Hematopoietic multipotent progenitor cell (in vitro differentiated cells): Measurements from ENCODE around the gene FCRL6. TPM values are rescaled to one million over a fixed set of nuclear protein-coding genes. Genes with fewer than 3 reads are reported as not detected.

Experiments
- DNase-seq, 3 donors: peaks; one replicate each; pipeline ENCODE4 v3.0.0-alpha.2; 2011 to 2015; ENCODE audit warnings: low read depth in 2 of 3, low spot score in 2 of 3
- total RNA-seq: library from RNA; depleted of rRNA; stranded (reverse); fragments of >200 nt; gene quantifications from one replicate; pipeline ENCODE4 v1.2.3, GENCODE V29; 2012

The FCRL6 gene, protein sequence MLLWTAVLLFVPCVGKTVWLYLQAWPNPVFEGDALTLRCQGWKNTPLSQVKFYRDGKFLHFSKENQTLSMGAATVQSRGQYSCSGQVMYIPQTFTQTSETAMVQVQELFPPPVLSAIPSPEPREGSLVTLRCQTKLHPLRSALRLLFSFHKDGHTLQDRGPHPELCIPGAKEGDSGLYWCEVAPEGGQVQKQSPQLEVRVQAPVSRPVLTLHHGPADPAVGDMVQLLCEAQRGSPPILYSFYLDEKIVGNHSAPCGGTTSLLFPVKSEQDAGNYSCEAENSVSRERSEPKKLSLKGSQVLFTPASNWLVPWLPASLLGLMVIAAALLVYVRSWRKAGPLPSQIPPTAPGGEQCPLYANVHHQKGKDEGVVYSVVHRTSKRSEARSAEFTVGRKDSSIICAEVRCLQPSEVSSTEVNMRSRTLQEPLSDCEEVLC
- total RNA-seq: under 0.01 TPM

DNA sequence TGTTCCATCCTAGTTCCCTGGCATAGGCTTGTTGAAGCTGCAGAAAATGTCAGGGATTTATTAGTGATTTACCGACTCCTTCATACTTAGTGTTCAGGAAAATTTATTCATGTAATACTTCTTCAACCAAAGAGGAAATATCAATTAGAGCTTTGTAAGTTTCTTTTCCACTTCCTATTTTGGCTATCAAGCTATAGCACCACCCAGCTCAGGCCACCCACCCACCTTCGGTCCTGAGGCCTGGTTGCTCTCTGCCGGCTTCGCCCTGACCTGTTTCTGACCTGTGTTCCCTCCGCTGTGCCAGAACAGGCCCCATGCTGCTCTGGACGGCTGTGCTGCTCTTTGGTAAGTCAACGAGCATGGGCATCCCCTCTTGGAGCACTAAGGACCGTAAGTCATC lies at the start of gene FCRL6:
FCRL6 (plus strand) TSS at position 250 of the 400 bp plus-strand sequence; CDS start at position 315, 65 bp downstream.
- no peak for DNase-seq

DNA sequence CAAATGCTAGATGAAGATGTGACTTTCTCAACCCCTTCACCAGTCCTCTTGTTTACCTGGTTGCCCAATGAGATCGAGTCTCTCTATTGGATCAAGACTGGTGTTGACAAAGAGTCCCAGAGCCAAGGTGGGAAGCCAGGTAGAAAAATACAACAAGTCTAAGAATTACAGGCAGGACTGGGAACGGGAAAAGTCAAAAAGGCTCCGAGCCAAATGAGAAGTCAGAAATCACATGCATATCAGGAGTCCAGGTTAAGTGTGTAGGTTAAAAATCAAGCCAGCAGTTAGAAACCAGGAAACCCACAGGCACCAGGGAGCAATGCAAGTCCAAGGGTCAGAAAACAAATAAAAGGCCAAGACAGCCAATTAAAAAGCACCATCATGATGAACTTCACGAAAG lies 48.8 kb upstream of the FCRL6 start:
- no peak for DNase-seq

DNA sequence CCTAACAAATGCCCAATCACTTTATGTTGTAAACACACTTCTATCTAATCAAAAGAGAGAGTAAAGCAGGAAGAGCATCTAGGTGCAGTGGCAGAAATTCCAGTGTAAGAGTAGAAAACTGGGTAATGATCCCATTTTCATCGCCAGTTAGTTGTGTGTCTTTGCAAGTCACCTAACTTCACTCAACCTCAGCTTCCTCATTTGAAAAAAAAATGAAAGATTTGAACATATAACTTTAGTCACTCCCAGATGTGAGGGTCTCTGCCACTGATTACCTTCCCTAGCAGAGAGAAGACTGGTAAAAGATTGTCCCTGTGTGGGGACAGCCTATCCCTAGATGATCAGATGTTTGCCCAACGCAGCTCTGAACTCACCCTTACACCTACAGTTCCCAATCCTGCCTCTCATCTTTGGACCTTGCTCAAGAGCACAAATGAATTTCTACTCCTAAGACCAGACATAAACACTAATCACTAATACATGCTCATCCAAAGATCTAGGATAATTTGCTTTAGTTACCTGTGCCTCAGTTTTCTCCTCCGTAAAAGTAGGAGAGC lies 46.6 kb upstream of the FCRL6 start:
- peak in 1 of 3 donors; percentile 37 for DNase-seq

DNA sequence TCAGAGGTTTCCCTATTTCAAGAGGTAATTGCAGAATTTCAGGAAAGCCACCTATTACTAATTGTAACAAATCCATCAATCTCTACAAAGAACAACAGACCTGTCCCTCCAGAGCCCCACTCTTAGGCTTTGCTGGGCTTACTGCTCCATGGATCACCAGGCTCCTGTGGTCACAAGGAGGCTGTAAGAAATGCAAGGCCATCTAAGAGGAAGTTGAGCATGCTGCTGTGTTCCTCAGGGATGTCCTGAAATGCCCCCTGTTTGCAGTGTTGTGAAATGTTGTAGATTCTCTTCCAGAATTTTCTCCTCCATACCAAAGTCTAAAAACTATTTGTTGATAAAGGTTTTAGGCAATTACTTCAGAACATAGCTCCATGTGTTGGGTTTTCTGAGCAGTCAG lies 45.8 kb upstream of the FCRL6 start:
- peak in 1 of 3 donors; percentile 39 for DNase-seq

DNA sequence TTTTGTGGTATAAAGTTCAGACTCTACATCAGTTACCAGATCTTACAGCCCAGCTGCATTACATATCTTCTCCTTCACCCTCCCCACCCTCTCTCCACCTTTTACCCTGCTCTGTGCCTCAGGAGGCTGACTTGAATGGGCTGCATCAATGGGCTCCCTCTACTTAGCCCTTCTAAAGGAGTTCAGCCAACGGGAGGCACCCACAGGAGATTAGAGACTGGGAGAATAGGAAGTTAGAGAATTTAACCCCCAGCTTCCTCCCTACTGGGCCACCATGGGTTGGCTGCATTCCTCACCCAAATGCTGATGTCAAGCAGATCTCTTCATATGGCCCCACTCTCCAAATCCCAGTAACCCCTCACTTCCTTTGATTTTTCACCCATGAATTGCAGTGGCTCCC lies 38.5 kb upstream of the FCRL6 start:
- no peak for DNase-seq

DNA sequence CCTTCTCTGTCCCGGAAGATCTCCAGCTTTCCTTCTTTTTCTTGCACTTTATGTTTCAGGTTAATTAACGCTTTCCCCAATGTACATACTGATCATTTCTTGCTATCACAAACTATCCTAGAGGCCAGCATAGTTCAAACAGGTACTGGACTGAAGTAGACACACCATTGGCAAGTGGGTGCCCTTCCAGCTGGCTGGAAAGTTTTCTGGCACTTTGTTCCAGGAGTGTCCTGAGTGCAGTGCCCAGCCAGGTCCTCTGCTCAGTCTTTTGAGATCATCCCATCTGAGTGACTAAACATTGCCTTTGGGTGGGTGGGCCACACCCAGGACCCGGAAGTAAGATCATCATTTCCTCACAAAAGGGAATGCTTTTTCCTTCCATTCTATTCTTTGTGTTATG lies 36.4 kb upstream of the FCRL6 start:
- DNase-seq: no peak

DNA sequence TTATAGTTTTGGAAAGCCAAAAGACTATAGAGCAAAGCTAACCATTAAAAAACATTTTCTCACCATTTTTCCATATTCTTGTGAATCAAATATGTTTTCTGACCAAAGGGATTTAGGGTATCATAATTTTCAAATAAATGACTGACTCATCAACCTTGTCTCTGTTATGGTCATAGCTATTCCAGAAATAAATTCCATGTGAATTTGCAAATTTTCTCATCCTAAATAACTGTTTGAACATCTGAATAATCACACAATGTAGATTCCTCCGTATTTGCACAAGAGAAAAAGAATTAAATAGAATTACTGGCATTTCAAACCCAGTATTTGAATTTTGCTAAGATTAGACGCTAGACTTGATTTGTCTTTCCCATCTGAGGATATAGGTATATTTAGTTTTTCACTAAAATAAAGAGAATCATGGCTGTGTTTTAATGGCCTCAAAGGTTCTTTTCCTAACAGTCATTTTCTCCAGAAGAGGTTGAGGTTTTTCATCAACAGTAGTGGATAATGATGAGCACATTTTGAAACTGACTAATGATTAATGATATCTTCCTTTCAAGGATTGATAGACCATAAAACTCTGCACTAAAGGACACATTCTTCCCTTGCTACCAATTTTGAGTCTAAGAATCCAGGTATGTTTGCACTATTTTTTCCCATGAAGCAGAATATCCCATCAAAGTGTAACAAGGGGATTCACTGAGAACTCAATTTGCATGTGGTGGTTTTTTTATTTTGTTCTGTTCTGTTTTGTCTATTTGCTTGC lies 30.8 kb upstream of the FCRL6 start:
- DNase-seq: no peak

DNA sequence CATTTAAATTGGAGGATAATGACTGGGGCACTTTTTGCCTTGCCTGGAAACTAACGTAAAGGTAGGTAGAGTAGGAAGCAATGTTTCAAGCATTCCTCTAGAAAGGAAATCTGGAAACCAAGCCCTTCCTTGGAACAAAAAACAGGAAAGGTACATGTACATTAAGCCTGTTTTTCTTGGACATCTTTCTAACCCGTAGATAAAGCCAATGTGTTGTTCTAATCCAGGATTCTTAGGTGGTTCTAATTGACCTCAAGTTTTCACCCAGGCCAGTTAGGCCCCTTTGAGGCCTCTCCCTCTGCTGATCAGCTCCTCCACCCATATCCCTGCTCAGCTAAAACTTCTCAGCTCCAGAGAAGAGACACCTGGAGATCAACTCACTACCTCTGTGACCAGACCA lies 27.7 kb upstream of the FCRL6 start:
- DNase-seq: no peak

DNA sequence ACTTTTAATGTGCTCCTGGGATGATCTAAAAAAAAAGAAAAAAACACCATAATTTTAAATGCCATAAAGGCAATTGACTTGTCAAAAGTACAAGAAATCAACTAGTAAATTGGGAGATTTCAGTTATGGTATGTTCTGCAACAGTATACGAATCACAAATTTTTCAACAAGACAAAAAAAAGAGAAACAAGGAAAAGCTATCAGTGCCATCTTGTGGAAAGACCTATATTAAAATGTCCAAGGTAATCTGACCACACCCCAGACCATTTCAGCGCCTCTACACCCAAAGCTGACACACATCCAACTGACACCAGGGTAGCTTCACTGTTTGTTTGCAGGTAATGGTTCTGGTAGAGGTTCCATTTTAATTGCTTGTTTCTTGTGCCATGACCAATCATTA lies 26.4 kb upstream of the FCRL6 start:
- DNase-seq: peak in 1 of 3 donors; percentile 23

DNA sequence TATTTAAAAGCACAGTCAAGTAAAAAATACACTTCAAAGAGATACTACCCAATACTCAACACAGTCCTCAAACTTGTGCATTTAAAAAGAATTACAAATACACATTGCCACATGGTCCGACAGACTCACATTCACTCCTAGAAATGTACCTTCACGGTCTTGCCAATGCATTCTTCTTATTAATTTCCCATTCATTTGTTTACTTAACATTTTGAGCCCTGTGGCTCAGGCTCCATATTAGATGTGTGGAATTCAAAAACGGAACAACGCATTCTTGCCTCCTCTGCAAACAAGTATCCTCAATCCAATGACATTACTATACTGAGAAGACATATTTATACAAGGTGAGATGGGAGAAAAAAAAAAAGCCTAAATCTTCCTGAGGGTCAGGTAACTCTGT lies 23.9 kb upstream of the FCRL6 start:
- no peak for DNase-seq

DNA sequence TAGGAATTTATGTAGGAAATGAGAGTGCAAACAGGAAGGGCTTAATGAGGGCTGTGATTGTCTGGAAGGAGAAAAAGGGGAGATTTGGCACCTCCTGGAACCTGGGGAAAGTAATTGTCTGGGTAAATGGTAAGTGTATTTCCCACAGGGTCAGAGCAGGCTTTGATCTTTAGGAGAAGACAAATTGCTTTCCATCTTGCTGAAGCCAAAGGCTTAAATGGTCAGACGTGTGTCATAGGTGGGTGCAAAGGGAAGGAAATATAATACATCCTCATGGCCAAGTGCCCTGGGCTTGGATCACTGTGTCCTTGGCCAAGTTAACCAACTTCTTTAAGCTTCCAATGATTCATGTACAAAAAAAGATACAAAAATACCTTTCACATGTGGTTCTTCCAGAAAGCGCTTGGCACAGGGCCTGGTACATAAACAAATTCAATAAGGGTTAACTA lies 22.7 kb upstream of the FCRL6 start:
- no peak for DNase-seq

DNA sequence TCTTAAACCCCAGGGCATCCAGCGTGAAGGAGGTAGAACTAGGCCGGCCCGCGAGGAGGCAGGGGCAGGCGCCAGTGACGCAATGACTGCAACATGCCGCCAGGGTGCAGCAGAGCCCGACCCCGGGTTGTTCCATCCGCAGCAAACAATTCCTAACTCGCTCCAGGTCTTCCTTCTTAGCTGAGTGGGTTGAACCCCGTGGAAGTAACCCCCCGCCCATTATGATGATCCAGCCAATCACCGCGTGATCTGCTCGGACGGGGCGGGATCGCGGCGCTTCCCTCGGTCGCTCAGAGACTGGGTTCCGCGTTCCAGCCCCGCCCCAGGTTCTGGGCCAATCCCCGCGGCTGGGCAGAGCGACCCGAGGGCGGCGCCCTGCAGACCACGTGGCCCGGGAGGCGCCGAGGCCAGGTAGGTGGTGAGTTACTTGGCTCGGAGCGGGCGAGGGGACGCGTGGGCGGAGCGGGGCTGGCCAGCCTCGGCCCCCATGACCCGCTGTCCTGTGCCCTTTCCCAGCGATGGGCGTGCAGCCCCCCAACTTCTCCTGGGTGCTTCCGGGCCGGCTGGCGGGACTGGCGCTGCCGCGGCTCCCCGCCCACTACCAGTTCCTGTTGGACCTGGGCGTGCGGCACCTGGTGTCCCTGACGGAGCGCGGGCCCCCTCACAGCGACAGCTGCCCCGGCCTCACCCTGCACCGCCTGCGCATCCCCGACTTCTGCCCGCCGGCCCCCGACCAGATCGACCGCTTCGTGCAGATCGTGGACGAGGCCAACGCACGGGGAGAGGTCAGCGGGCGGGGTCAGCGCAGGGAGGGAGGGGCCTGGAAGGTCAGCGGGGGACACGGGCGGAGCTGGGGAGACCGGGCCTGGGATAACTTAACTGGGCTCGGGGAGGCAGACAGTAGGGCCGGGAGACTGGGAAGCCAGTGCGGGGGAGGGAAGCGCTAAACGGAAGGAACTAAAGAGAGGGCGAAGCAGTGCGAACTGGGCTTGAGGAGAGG lies 21.3 kb upstream of the FCRL6 start, which contains the start of gene DUSP23:
DUSP23 (plus strand) TSS at position 380 of the 1,000 bp plus-strand sequence; CDS start at position 519, 139 bp downstream.
- peak; percentile 89 to 98 (median 97) for DNase-seq

DNA sequence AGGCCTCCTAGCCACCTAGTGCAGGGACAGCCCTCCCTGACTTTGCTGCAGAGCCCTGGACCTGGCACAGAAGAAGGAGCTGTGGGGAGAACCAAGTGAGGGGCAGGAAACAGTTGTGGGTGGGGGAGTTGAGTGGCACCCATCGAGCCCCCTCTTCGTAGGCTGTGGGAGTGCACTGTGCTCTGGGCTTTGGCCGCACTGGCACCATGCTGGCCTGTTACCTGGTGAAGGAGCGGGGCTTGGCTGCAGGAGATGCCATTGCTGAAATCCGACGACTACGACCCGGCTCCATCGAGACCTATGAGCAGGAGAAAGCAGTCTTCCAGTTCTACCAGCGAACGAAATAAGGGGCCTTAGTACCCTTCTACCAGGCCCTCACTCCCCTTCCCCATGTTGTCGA lies 20.2 kb upstream of the FCRL6 start:
- DNase-seq: no peak

DNA sequence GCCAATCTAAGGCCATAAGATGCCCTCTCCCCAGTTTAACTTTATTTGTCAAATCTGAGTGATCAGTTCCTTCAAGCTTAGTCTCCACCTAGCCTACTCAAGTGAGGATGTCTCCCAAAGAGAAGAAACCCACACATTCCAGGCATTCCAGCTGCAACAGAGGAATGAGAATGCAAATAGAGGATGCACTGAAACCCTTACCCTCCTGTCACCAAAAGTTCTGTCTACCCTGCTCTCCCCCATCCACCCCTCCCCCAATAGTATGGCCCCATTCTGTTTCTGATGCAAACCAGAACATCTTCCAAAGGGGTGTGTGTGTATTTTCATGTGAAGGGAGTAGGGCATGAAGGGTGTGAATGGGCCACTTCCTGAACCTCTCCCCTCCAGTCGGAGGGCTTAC lies 18.4 kb upstream of the FCRL6 start:
- no peak for DNase-seq

DNA sequence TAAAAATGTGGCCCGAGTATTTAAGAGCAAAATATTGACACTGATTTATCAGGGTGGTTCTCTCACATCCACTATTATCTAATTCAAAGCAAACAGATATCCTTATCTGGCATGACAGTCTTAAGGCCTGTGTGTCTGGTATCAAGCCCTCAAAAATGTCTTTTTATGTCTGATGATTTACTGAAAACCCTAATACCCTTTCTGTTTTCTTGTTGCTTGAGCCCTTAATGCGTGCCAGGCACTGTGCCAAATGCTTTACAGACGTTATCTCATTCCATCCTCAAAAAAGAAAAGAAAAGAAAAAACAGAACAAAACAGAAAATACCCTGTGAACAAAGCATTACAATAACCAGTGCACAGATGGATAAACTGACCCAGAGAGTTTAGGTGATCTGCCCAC lies 15.7 kb upstream of the FCRL6 start:
- DNase-seq: no peak

DNA sequence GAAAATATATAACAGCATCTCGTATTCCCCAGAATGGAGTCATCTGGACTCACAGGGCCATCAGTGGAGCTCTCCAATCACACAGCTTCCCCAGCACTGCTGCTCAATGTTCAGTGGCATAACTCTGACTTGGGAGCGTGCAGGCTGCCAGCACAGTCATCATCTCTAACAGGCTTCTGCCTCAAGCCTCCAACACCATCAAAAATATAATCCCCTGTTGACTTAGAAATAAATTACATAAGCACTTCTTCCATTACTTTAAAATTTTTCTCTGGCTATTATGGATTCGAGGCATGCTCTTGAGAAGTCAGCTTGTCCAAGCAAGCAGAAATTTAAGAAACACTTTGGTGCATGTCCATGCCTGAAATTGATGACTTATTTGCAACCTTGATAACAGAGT lies 15.2 kb upstream of the FCRL6 start:
- no peak for DNase-seq

DNA sequence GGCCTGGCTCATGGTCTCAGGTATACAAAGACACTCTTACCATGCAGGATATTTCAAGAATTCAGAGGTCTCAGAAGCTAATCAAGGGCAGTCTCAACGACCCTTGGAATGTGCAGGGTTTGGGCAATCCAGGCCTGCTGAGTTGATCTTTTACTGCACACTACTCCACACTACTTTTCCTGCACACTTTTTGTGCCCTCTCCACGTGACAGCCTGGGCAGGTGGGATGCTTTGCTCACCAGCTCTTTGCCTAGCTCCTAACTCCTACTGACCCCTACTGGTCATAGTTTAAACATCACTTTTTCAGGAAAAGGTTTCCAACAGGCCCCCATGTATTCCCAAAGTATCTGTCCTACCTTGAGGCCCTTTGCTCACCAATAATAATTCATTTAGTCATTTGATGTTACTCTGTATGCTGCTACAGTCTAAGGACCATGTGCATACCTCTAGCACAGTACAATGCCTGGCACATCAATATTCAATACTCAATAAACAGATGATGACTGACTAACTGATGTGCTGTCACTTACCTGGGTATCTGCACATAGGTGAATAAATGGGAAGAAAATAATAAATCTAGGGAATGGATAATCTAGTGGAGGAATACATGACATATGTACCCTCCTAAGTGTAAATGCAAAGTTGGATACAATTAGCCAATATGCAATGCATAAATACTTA lies 11.8 kb upstream of the FCRL6 start:
- peak in 2 of 3 donors; percentile 21 to 23 for DNase-seq

DNA sequence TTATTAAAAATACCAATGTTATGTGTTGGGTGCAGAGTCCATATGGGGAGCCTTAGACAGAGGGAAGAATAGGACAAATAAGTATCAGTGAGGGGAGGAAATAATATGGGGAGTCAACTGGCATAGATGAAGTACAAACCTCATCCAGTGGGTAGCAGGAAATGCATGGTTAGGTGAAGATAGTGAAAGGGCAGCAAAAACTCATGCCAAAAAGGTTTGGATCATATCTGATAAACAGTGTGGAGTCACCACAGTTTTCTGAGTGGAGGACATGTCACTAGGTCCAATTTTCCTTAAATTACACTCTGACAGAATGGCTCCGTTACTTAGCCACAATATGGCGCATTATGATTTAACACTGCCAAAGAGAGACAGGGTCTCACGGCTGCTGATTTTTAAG lies 11.1 kb upstream of the FCRL6 start:
- DNase-seq: peak in 1 of 3 donors; percentile 38

DNA sequence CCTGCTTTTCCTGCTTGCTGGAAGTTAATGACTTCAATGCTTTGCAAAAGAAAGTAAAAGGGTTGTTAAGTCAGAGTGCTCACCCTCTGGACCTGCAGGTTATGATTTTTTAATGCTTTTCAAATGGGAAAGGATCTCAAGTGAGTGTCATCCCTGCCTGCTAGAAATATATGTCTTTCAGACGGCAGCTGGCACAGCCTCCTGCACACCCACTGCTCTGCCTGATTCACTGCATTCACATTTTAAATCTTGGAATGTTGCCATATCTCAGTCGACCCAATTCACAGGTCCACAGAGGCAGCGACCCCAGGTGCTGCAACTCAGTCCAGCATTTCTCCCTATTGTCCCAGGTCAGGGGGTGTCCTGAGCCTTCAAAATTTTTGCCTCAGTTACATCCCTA lies 10.7 kb upstream of the FCRL6 start:
- DNase-seq: no peak

DNA sequence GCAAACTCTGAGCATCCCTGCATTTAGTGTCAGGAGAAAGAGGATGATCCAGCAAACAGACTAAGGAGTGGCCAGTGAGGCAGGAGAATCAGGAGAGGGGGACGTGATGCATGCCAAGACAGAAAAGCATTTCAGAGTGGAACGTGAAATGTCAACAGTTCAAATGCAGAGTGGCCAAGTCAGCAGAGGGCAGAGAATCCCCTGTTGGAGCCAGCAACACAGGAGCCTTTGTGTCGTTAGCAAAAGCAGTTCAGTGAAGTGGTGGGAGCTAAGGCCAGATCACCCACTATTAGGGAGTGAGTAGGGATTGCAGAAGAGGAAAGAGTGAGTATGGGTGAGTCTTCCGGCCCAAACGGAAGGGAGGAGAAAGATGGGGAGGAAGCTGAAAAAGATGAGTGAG lies 6.6 kb upstream of the FCRL6 start:
- no peak for DNase-seq
